DOHH2 (cell line): ENCODE measurements around the gene SRP68.
A peak's percentile ranks its signal among the peaks of the same experiment; 100 is the strongest.
"Not testable (repeated sequence)": the region's sequence is repeated elsewhere in the genome, so short reads cannot be mapped to it uniquely, and the experiment has no call there.

Source experiments
- H3F3A ChIP-seq: fragments of 200-600 bp; sonication (generic), shearing (Covaris generic); 2 replicates; pipeline ENCODE4 v1.6.0; 2016; ENCODE audit warnings: antibody characterized with exemption, mild to moderate bottlenecking; ENCODE audit not compliant: control insufficient read depth, insufficient read depth
- H3K27ac ChIP-seq: fragments of 200-600 bp; sonication (generic); 2 replicates; pipeline ENCODE4 v1.5.1; 2014; ENCODE audit warnings: low read depth, mild to moderate bottlenecking, low read length, moderate library complexity
- H3K27me3 ChIP-seq: fragments of 200-600 bp; sonication (generic); 2 replicates; pipeline ENCODE4 v1.6.1; 2014; ENCODE audit warnings: mild to moderate bottlenecking, low read length, mixed read lengths; ENCODE audit not compliant: control insufficient read depth
- H3K36me3 ChIP-seq: fragments of 200-600 bp; sonication (generic); 2 replicates; pipeline ENCODE4 v1.6.1; 2014; ENCODE audit warnings: mild to moderate bottlenecking, low read length, moderate library complexity, mixed read lengths; ENCODE audit not compliant: control insufficient read depth
- H3K4me1 ChIP-seq: fragments of 200-600 bp; sonication (generic); 2 replicates; pipeline ENCODE4 v1.6.1; 2014; ENCODE audit warnings: mild to moderate bottlenecking, low read length, mixed read lengths; ENCODE audit not compliant: control insufficient read depth
- H3K4me2 ChIP-seq: fragments of 200-600 bp; sonication (generic); 2 replicates; pipeline ENCODE4 v1.6.0; 2014; ENCODE audit warnings: mild to moderate bottlenecking, low read length, moderate library complexity
- H3K4me3 ChIP-seq: fragments of 200-600 bp; sonication (generic); 2 replicates; pipeline ENCODE4 v1.5.1; 2014; ENCODE audit warnings: mild to moderate bottlenecking, low read length, mixed read lengths
- H3K79me2 ChIP-seq: fragments of 200-600 bp; sonication (generic); 2 replicates; pipeline ENCODE4 v1.6.1; 2014; ENCODE audit warnings: mild to moderate bottlenecking, low read length, mixed read lengths; ENCODE audit not compliant: control insufficient read depth
- H3K9me2 ChIP-seq: fragments of 200-600 bp; sonication (generic); replicated peaks from 2 replicates; pipeline ENCODE4 v1.6.1; 2014; ENCODE audit warnings: mild to moderate bottlenecking, low read length, mixed read lengths; ENCODE audit not compliant: control insufficient read depth
- H3K9me3 ChIP-seq: fragments of 200-600 bp; sonication (generic); 2 replicates; pipeline ENCODE4 v1.6.1; 2014; ENCODE audit warnings: antibody characterized with exemption, low read length, mixed read lengths; ENCODE audit not compliant: control insufficient read depth, insufficient read depth
- H4K20me1 ChIP-seq: fragments of 200-600 bp; sonication (generic); 2 replicates; pipeline ENCODE4 v1.6.0; 2014; ENCODE audit warnings: low read depth, mild to moderate bottlenecking, antibody characterized with exemption, low read length, moderate library complexity; ENCODE audit not compliant: control insufficient read depth, insufficient read depth
- EZH2phosphoT487 ChIP-seq: fragments of 200-600 bp; sonication (generic); IDR thresholded peaks from 2 replicates; pipeline ENCODE4 v1.6.1; 2017; ENCODE audit warnings: borderline replicate concordance, mild to moderate bottlenecking, antibody characterized with exemption, low read length, moderate library complexity, mixed read lengths
- TF ChIP-seq, protein P1 (sequence below): fragments of 200-600 bp; sonication (generic); IDR thresholded peaks from one replicate; pipeline ENCODE4 v1.5.1; 2014; ENCODE audit warnings: antibody characterized with exemption, mild to moderate bottlenecking, low read depth, low read length; ENCODE audit not compliant: poor library complexity, severe bottlenecking

The SRP68 gene

DNA sequence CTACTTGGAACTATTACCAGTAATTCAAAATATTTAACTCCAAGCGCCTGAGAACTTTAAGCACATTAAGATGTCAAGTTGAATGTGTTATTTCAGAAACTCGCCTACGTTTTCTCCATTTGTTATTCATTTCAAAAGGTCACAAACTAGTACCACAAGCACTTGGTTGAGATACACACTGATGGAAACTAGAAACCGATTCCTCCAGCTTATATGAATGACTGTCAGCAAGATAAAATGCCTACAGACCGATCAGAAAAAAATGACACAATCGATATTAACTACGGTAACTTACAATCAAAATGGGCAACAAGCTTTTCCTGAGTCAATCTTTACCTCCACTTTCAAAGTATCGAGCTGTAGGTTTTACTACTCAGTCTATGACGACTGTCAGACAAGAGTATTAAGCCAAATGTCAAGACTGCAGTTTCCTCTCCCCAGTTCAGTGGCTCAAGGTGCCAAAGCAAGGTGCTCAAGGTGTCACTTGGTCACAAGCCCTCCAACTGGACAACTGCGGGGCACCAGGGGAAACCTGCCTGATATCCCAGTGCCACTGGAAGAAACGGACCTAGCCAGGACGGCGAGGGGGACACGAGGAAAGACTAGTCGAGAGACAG, 678 bp downstream of the SRP68 start:
- H3K36me3 ChIP-seq: peaks cover 34% of the 10 kb centered on the region
- no peak for TF ChIP-seq EZH2phosphoT487
- TF ChIP-seq, protein P1, sequence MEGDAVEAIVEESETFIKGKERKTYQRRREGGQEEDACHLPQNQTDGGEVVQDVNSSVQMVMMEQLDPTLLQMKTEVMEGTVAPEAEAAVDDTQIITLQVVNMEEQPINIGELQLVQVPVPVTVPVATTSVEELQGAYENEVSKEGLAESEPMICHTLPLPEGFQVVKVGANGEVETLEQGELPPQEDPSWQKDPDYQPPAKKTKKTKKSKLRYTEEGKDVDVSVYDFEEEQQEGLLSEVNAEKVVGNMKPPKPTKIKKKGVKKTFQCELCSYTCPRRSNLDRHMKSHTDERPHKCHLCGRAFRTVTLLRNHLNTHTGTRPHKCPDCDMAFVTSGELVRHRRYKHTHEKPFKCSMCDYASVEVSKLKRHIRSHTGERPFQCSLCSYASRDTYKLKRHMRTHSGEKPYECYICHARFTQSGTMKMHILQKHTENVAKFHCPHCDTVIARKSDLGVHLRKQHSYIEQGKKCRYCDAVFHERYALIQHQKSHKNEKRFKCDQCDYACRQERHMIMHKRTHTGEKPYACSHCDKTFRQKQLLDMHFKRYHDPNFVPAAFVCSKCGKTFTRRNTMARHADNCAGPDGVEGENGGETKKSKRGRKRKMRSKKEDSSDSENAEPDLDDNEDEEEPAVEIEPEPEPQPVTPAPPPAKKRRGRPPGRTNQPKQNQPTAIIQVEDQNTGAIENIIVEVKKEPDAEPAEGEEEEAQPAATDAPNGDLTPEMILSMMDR: no peak
- H3K79me2 ChIP-seq: peaks cover 59% of the 10 kb centered on the region
- H4K20me1 ChIP-seq: peaks cover 10% of the 10 kb centered on the region; the same call in 1 of the 2 replicates
- no peaks in the 10 kb centered on the region for H3K9me2 ChIP-seq
- H3K27me3 ChIP-seq: peaks cover 5% of the 10 kb centered on the region
- H3K4me1 ChIP-seq: peaks cover 21% of the 10 kb centered on the region
- peak overlapping the region; percentile 68 for H3K27ac ChIP-seq
- H3K4me3 ChIP-seq: peak overlapping the region; percentile 96
- H3K4me2 ChIP-seq: peak overlapping the region; percentile 86
- no peaks in the 10 kb centered on the region for H3K9me3 ChIP-seq
- H3F3A ChIP-seq: peaks cover 9% of the 10 kb centered on the region

DNA sequence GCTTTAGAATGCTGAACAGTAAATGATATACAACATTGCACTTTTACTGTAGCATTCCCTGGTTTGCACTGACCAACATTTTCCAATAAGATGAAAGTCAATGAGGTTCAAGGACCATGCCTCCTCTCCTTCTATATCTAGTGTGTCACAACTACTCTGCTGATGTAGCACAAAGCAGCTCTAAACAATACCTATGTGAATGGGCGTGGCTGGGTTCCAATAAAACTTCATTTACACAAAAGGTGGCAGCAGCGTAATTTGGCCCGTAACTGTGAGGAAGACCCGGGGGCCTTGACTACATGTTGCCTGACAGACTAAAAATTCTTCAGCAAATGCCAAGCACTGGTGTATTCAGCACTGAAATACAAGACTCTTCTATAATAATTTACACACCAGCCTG, 6.5 kb downstream of the SRP68 start:
- H3K4me1 ChIP-seq: peaks cover 15% of the 10 kb centered on the region
- peaks cover 77% of the 10 kb centered on the region for H3K36me3 ChIP-seq
- TF ChIP-seq, protein P1: no peak
- TF ChIP-seq EZH2phosphoT487: no peak
- no peaks in the 10 kb centered on the region for H3K9me2 ChIP-seq
- H3K9me3 ChIP-seq: no peaks in the 10 kb centered on the region
- H3K27ac ChIP-seq: no peak overlapping the region
- H3F3A ChIP-seq: no peaks in the 10 kb centered on the region
- H3K79me2 ChIP-seq: peaks cover 39% of the 10 kb centered on the region
- H3K4me3 ChIP-seq: no peak overlapping the region
- H4K20me1 ChIP-seq: peaks cover 8% of the 10 kb centered on the region; the same call in 1 of the 2 replicates
- no peak overlapping the region for H3K4me2 ChIP-seq
- H3K27me3 ChIP-seq: no peaks in the 10 kb centered on the region

DNA sequence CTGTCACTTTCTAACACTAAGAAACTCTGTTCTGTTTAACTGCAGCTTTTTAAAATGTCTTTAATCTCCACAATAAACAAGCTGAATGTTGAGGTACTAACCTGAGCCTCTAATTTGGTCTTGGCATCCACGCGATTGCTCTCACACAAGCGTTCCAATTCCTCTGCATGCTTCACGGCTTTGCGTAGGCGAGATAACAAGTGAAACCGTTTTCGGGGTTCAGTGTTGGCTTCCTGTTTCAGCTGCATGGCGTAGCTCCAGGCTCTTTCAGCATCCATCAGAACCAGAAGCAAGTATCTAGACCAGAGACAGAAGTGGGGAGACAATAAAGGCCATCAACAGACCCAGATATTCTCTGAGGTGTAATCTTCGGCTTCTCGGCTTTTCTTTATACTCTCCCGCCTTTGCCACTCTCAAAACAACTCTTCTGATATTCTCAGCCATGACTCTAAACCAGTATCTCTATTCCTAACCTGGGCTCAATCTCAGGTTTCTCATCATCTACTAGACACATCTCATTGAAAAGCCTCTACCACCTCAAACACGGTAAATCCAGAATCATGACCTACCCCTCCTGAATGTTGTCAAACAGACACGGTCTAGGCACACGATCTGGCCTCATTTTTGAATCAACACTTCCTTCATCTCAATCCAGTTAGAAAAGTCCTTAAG, 8.3 kb downstream of the SRP68 start:
- no peak overlapping the region for H3K4me2 ChIP-seq
- no peaks in the 10 kb centered on the region for H3K9me3 ChIP-seq
- no peak overlapping the region for H3K4me3 ChIP-seq
- H3K4me1 ChIP-seq: peaks cover 6% of the 10 kb centered on the region; the same call in 1 of the 2 replicates
- no peaks in the 10 kb centered on the region for H4K20me1 ChIP-seq
- H3K27me3 ChIP-seq: no peaks in the 10 kb centered on the region
- no peak overlapping the region for H3K27ac ChIP-seq
- no peaks in the 10 kb centered on the region for H3K9me2 ChIP-seq
- H3K36me3 ChIP-seq: peaks cover 79% of the 10 kb centered on the region
- TF ChIP-seq EZH2phosphoT487: no peak
- TF ChIP-seq, protein P1: no peak
- H3K79me2 ChIP-seq: peaks cover 21% of the 10 kb centered on the region
- no peaks in the 10 kb centered on the region for H3F3A ChIP-seq

DNA sequence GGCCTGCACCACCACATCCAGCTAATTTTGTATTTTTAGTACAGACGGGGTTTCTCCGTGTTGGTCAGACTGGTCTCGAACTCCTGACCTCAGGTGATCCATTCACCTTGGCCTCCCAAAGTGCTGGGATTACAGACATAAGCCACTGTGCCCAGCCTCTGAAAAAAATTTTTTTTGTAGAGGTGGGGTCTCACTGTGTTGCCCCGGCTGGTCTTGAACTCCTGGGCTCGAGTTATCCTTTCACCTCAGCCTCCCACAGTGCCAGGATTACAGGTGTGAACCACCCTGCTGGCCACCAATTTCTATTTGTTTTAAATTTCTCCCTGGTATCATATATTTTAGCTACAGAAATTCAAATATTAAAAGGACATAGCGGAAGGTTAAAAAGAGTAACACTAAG, 14.1 kb downstream of the SRP68 start:
- not testable (repeated sequence) for H3K27ac ChIP-seq, H3K4me1 ChIP-seq, H3K9me3 ChIP-seq, H3K4me2 ChIP-seq, H3K79me2 ChIP-seq, H3K9me2 ChIP-seq, H3K27me3 ChIP-seq, H3K4me3 ChIP-seq, H3F3A ChIP-seq, H4K20me1 ChIP-seq
- H3K36me3 ChIP-seq: peaks cover 73% of the 10 kb centered on the region
